ENCODE data around the gene PRR14.

DNA sequence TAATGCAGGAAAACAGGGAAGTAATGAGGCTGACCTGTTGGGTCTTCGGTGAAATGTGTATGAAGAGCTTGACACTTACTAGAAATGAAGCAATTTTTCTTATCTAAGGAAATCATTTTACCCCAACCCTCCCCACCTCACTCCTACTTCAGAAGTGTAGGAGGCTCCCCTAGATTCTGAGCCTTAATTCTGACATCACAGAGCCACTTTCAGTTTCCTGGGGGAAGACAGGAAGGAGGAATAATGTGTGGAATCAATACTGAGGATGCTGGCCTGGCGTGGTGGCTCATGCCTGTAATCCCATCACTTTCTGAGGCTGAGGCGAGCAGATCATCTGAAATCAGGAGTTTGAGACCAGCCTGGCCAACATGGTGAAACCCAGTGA lies 27.8 kb downstream of the PRR14 start:
- no peak for TF ChIP-seq CTCF (IDR thresholded peaks at IDR 0.05)
- TF ChIP-seq POLR2AphosphoS5 (IDR thresholded peaks at IDR 0.05): no peak

All from prostate gland (tissue), 2 donors.